Loucy (cell line): ENCODE results near the gene TMPRSS15.

Experiments used
- H2AFZ ChIP-seq: fragments of 200-600 bp; sonication (generic); 2 replicates; pipeline ENCODE4 v1.6.0; 2016; ENCODE audit warnings: antibody characterized with exemption, mild to moderate bottlenecking, low read length, moderate library complexity
- H3F3A ChIP-seq: fragments of 200-600 bp; 2 replicates; pipeline ENCODE4 v1.6.0; 2016; ENCODE audit warnings: antibody characterized with exemption, low read depth, mild to moderate bottlenecking
- H3K27me3 ChIP-seq: fragments of 200-600 bp; sonication (generic); 2 replicates; pipeline ENCODE4 v1.6.1; 2014; ENCODE audit warnings: low read length, mild to moderate bottlenecking; ENCODE audit not compliant: insufficient read depth, poor library complexity, severe bottlenecking
- H3K36me3 ChIP-seq: fragments of 200-600 bp; sonication (generic); 2 replicates; pipeline ENCODE4 v1.6.1; 2016; ENCODE audit warnings: low read length; ENCODE audit not compliant: insufficient read depth
- H3K4me1 ChIP-seq: fragments of 200-600 bp; sonication (generic); 2 replicates; pipeline ENCODE4 v1.5.1; 2014; ENCODE audit warnings: low read length, mild to moderate bottlenecking; ENCODE audit not compliant: insufficient read depth, poor library complexity, severe bottlenecking
- H3K4me2 ChIP-seq: fragments of 200-600 bp; sonication (generic); 2 replicates; pipeline ENCODE4 v1.6.0; 2014; ENCODE audit warnings: antibody characterized with exemption, low read length, low read depth, mild to moderate bottlenecking; ENCODE audit not compliant: poor library complexity, severe bottlenecking
- H3K4me3 ChIP-seq: fragments of 200-600 bp; sonication (generic); 2 replicates; pipeline ENCODE4 v1.5.1; 2014; ENCODE audit warnings: low read length, mild to moderate bottlenecking, mixed read lengths; ENCODE audit not compliant: poor library complexity, severe bottlenecking
- H3K79me2 ChIP-seq: fragments of 200-600 bp; sonication (generic); 2 replicates; pipeline ENCODE4 v1.6.1; 2014; ENCODE audit warnings: low read length; ENCODE audit not compliant: insufficient read depth
- H3K9ac ChIP-seq: fragments of 200-600 bp; sonication (generic); 2 replicates; pipeline ENCODE4 v1.6.0; 2014; ENCODE audit warnings: mild to moderate bottlenecking, low read depth, low read length, moderate library complexity; ENCODE audit not compliant: poor library complexity, severe bottlenecking
- H3K9me2 ChIP-seq: fragments of 200-600 bp; sonication (generic); replicated peaks from 2 replicates; pipeline ENCODE4 v1.6.1; 2016; ENCODE audit warnings: low read depth, low read length, mixed read lengths
- H3K9me3 ChIP-seq: fragments of 200-600 bp; sonication (generic); 2 replicates; pipeline ENCODE4 v1.6.1; 2014; ENCODE audit warnings: mild to moderate bottlenecking, antibody characterized with exemption, low read length, low read depth; ENCODE audit not compliant: insufficient read depth
- H4K20me1 ChIP-seq: fragments of 200-600 bp; sonication (generic); 2 replicates; pipeline ENCODE4 v1.6.0; 2014; ENCODE audit warnings: antibody characterized with exemption, low read length, mild to moderate bottlenecking; ENCODE audit not compliant: insufficient read depth, poor library complexity, severe bottlenecking
- EZH2phosphoT487 ChIP-seq: fragments of 200-600 bp; IDR thresholded peaks from 2 replicates; pipeline ENCODE4 v1.6.1; 2018; ENCODE audit warnings: antibody characterized with exemption, mild to moderate bottlenecking, moderate library complexity, borderline replicate concordance
- TF ChIP-seq, protein P1 (sequence below): fragments of 200-600 bp; sonication (generic); conservative IDR thresholded peaks from 2 replicates; pipeline ENCODE4 v1.5.1; 2014; ENCODE audit warnings: mild to moderate bottlenecking, antibody characterized with exemption, low read length

Gene TMPRSS15

DNA sequence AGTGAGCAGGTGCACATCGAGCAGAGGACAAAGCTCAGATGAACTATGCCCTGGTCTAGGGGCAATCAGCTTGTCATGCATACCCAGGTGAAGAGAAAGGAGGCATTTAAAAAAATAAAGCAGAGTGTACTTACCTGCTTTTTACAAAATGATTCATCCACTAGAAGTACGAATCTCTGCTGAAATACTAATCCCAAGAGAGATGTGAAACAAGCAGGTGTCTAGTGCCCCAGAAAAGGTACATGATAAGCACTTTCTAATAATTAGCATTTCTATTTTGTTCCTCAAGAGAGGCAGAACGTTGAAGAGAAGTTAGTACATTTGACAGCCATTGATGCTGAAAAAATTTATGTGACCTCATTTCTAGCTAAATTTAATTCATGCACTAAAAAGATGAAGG lies 127.8 kb downstream of the TMPRSS15 start:
- TF ChIP-seq, protein P1, sequence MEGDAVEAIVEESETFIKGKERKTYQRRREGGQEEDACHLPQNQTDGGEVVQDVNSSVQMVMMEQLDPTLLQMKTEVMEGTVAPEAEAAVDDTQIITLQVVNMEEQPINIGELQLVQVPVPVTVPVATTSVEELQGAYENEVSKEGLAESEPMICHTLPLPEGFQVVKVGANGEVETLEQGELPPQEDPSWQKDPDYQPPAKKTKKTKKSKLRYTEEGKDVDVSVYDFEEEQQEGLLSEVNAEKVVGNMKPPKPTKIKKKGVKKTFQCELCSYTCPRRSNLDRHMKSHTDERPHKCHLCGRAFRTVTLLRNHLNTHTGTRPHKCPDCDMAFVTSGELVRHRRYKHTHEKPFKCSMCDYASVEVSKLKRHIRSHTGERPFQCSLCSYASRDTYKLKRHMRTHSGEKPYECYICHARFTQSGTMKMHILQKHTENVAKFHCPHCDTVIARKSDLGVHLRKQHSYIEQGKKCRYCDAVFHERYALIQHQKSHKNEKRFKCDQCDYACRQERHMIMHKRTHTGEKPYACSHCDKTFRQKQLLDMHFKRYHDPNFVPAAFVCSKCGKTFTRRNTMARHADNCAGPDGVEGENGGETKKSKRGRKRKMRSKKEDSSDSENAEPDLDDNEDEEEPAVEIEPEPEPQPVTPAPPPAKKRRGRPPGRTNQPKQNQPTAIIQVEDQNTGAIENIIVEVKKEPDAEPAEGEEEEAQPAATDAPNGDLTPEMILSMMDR, result no peak
- no peak for TF ChIP-seq EZH2phosphoT487
- H3K27me3 ChIP-seq, result no peaks in the 10 kb centered on the region
- no peak overlapping the region for H3K4me3 ChIP-seq
- H3K79me2 ChIP-seq, result no peaks in the 10 kb centered on the region
- no peaks in the 10 kb centered on the region for H3K9me2 ChIP-seq
- no peaks in the 10 kb centered on the region; the same call in 1 of the 2 replicates for H3K9me3 ChIP-seq
- no peaks in the 10 kb centered on the region for H3K36me3 ChIP-seq
- no peaks in the 10 kb centered on the region for H3K4me1 ChIP-seq
- no peaks in the 10 kb centered on the region for H3F3A ChIP-seq
- H2AFZ ChIP-seq, result no peak overlapping the region
- H4K20me1 ChIP-seq, result no peaks in the 10 kb centered on the region
- no peak overlapping the region for H3K9ac ChIP-seq
- no peak overlapping the region for H3K4me2 ChIP-seq

DNA sequence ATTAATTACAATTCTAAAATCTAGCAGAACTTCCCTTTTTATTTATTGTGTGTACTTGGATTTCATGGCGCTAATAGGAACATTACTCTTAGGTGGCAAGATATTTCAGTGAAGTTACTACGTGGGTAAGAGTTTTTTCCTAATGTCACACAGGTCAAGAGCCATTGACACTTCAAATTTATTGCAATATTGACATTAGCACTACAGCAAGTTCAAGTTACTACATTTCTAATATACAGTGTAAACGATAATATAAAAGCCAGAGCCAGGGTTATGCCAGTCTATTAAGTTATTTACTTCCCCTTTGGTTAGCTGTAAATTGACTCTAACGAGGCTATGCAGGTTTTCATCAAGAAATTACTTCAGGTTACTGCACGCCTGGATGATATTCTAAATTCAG lies 129.2 kb downstream of the TMPRSS15 start:
- Histone ChIP-seq H3K4me3 (no peak overlapping the region), H2AFZ (no peak overlapping the region), H4K20me1 (no peaks in the 10 kb centered on the region), H3K79me2 (no peaks in the 10 kb centered on the region), H3K9me2 (no peaks in the 10 kb centered on the region), H3K9ac (no peak overlapping the region), H3K9me3 (no peaks in the 10 kb centered on the region), H3F3A (no peaks in the 10 kb centered on the region), H3K36me3 (no peaks in the 10 kb centered on the region), H3K4me1 (no peaks in the 10 kb centered on the region), H3K27me3 (no peaks in the 10 kb centered on the region), H3K4me2 (no peak overlapping the region)
- TF ChIP-seq EZH2phosphoT487, result no peak
- TF ChIP-seq, protein P1, result no peak

DNA sequence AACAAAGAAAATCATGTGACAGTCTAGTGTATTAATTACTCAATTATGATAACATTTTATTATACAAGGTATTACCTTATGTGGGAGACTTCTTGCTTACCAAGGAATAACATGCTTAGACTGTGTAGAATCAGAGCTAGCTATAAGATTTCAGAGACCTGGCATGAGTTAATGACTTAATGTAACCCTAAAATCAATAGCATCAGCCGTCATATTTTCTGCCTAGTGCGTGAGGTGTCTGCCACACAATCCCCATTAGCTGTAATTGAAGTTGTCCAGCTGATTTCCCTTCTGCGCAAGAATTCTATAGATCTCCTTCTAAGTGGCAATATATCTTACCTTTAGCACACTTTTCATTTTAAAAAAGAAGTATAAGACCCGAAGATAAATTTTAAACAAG lies 130.2 kb downstream of the TMPRSS15 start:
- TF ChIP-seq, protein P1, result no peak
- TF ChIP-seq EZH2phosphoT487, result no peak
- Histone ChIP-seq H3F3A (no peaks in the 10 kb centered on the region), H3K9me3 (no peaks in the 10 kb centered on the region), H3K9me2 (no peaks in the 10 kb centered on the region), H3K4me3 (no peak overlapping the region), H3K4me1 (no peaks in the 10 kb centered on the region), H3K27me3 (no peaks in the 10 kb centered on the region), H4K20me1 (no peaks in the 10 kb centered on the region), H3K9ac (no peak overlapping the region), H3K4me2 (no peak overlapping the region), H3K79me2 (no peaks in the 10 kb centered on the region), H3K36me3 (no peaks in the 10 kb centered on the region), H2AFZ (no peak overlapping the region)
